AG04449 (cell line): Measurements from ENCODE around the gene EDIL3.

Experiments used
- CTCF ChIA-PET: fragments of 350-600 bp; formaldehyde crosslinking; extraction: SDS; loops from one replicate; lab custom pipeline; 2021; ENCODE audit warnings: antibody characterized with exemption; lab: Yijun Ruan, JAX
- POLR2A ChIA-PET: fragments of 400-600, 350-600 bp; formaldehyde crosslinking; extraction: SDS; loops from one replicate; lab custom pipeline; 2020; ENCODE audit warnings: antibody characterized with exemption, inconsistent platforms; lab: Yijun Ruan, JAX
- DNase-seq: peaks from one replicate; pipeline ENCODE4 v3.0.0-alpha.2; 2010; ENCODE audit warnings: low read depth, low spot score
- H3K4me3 ChIP-seq: 2 replicates; pipeline ENCODE4 v1.5.1; 2011; ENCODE audit warnings: low read depth, mild to moderate bottlenecking, control low read depth, low read length
- CTCF ChIP-seq: IDR thresholded peaks from one replicate; pipeline ENCODE4 v1.5.1; 2011; ENCODE audit warnings: mild to moderate bottlenecking, moderate library complexity, low read length, control low read depth, inconsistent platforms; ENCODE audit not compliant: insufficient read depth; ENCODE audit errors: missing control alignments

EDIL3 gene

GRCh38 chr5:84373506-84373905 lies 11.2 kb downstream of the EDIL3 start:
- ChIA-PET CTCF (no interaction called here), POLR2A (no interaction called here)
- no peak for TF ChIP-seq CTCF
- no peak overlapping the region for H3K4me3 ChIP-seq
- DNase-seq = no peak

GRCh38 chr5:84372066-84372695 lies 12.5 kb downstream of the EDIL3 start:
- POLR2A ChIA-PET = no interaction called here
- no peak for TF ChIP-seq CTCF
- CTCF ChIA-PET = no interaction called here
- no peak for DNase-seq
- H3K4me3 ChIP-seq = no peak overlapping the region

GRCh38 chr5:84370176-84370575 lies 14.5 kb downstream of the EDIL3 start:
- no peak for TF ChIP-seq CTCF
- ChIA-PET CTCF (no interaction called here), POLR2A (no interaction called here)
- DNase-seq = no peak
- no peak overlapping the region for H3K4me3 ChIP-seq

- no peak for TF ChIP-seq CTCF
- H3K4me3 ChIP-seq = no peak overlapping the region
- CTCF ChIA-PET = no interaction called here
- no peak for DNase-seq
- POLR2A ChIA-PET = no interaction called here
Measured at GRCh38 chr5:84364043-84364442, 20.6 kb downstream of the EDIL3 start.

- no peak for TF ChIP-seq CTCF
- no peak for DNase-seq
- CTCF ChIA-PET = no interaction called here
- POLR2A ChIA-PET = no interaction called here
- no peak overlapping the region for H3K4me3 ChIP-seq
Measured at GRCh38 chr5:84362061-84362720, 22.5 kb downstream of the EDIL3 start.

GRCh38 chr5:84361572-84361971 lies 23.1 kb downstream of the EDIL3 start:
- TF ChIP-seq CTCF = no peak
- ChIA-PET CTCF (no interaction called here), POLR2A (no interaction called here)
- DNase-seq = no peak
- H3K4me3 ChIP-seq = no peak overlapping the region
